ENCODE data around the gene CCDC110.

- no peak for TF ChIP-seq POLR2A (IDR thresholded peaks at IDR 0.05)
- TF ChIP-seq CTCF (IDR thresholded peaks at IDR 0.05), result no peak
Measured at GRCh38 chr4:185500035-185500434, 28.5 kb upstream of the CCDC110 start.
